Adrenal gland (tissue), 12 donors: ENCODE measurements around the gene CCDC13. TPM values are rescaled to one million over a fixed set of nuclear protein-coding genes. Genes with fewer than 3 reads are reported as not detected.
A peak's percentile ranks its signal among the peaks of the same experiment; 100 is the strongest.

ENCODE experiments used
- DNase-seq, 7 donors: peaks; one replicate each; pipeline ENCODE4 v3.0.0-alpha.2; 2019 to 2020
- H3K27ac ChIP-seq, 5 donors: fragments of 200-600 bp; sonication (generic) in 4 of 5; 1 replicate in 3 of 5; 2 replicates in 2 of 5; pipeline versions ENCODE4 v1.5.1 to v1.8.0; 2016 to 2020; ENCODE audit warnings: mild to moderate bottlenecking in 1 of 5
- H3K27me3 ChIP-seq: fragments of 200-600 bp; 2 replicates; pipeline ENCODE4 v1.8.0; 2021
- H3K36me3 ChIP-seq, 2 donors: fragments of 200-600 bp; replicated peaks in 1 of 2; 1 replicate in 1 of 2; 2 replicates in 1 of 2; pipeline versions ENCODE4 v1.5.1 to v1.8.0; 2018 to 2022
- H3K4me1 ChIP-seq, 2 donors: fragments of 200-600 bp; replicated peaks in 1 of 2; 1 replicate in 1 of 2; 2 replicates in 1 of 2; pipeline versions ENCODE4 v1.5.1 to v1.8.0; 2018 to 2021
- H3K4me3 ChIP-seq, 4 donors: fragments of 200-600 bp; sonication (generic) in 3 of 4; one replicate each; pipeline ENCODE4 v1.5.1; 2016 to 2018
- H3K9me3 ChIP-seq, 3 donors: fragments of 200-600 bp; sonication (generic) in 1 of 3; replicated peaks in 1 of 3; 1 replicate in 2 of 3; 2 replicates in 1 of 3; pipeline versions ENCODE4 v1.5.1 to v1.8.0; 2016 to 2021
- CTCF ChIP-seq, 6 experiments: fragments of 450-650 bp in 4 of 6; fragments of 200-600 bp in 2 of 6; sonication (generic) in 1 of 6; IDR thresholded peaks; 1 replicate in 5 of 6; 2 replicates in 1 of 6; pipeline versions ENCODE4 v1.5.1 to v1.8.0; 2016 to 2021; ENCODE audit warnings: antibody characterized with exemption in 6 of 6, mild to moderate bottlenecking in 2 of 6, moderate library complexity in 1 of 6
- POLR2A ChIP-seq, 2 donors: fragments of 450-650 bp; IDR thresholded peaks; one replicate each; pipeline ENCODE4 v1.6.1; 2017; ENCODE audit warnings: antibody characterized with exemption in 2 of 2, mild to moderate bottlenecking in 2 of 2, moderate library complexity in 1 of 2
- WGBS, 4 donors: extraction: QIAGEN DNeasy Blood & Tissue Kit in 2 of 4; methylation state at CpG; one replicate each; pipeline versions ENCODE4 v1.1.5 to v1.1.7; 2013 to 2017; 5-methylcytosine and 5-hydroxymethylcytosine counted together
- intact Hi-C, 2 donors: fragments of 100-400 bp; cut with DNase I; formaldehyde crosslinking; loops; one replicate each; pipeline versions ENCODE4 v1.14.1 to v1.15.0; 2022 to 2023
- polyA plus RNA-seq, 3 donors: library from polyadenylated mRNA; stranded (reverse); fragments of 200-250 nt in 2 of 3; fragments of 350-450 nt in 1 of 3; fragmentation: Illumina TruSeq in 1 of 3; extraction: RNeasy Lipid Tissue Mini Kit (QIAGEN cat#74804) in 1 of 3; gene quantifications; one replicate each; pipeline ENCODE4 v1.2.3, GENCODE V29; 2013 to 2014
- total RNA-seq, 9 donors: library from RNA; depleted of rRNA in 4 of 9; stranded (reverse); fragments of >200 nt in 4 of 9; fragments of 120-200 nt in 1 of 9; fragmentation: NEBNext Ultra II Directional in 1 of 9; extraction: Animal tissue kit (Norgen Biotek cat#: 25700) in 1 of 9; gene quantifications; one replicate each; pipeline versions ENCODE4 v1.1.0 to v1.2.4, GENCODE V29; 2013 to 2023
- donor health status: healthy with polysubstance abuse.
- donor health status: Bipolar disorder and iron deficiency.
- donor health status: DM: yes; HTN: yes; CAD: no.
- donor health status: DM: no; HTN: no; CAD: no.
- donor health status: DM: no; HTN: no; CAD: no.
- donor health status: DM: yes; HTN: yes; CAD: no.

CCDC13 gene
- total and polyA plus RNA-seq, 12 donors: 0.35 to 2.1 (median 1.1) TPM; not detected in 2

- Histone ChIP-seq H3K9me3 (no peaks in the 10 kb centered on the region), H3K36me3 (no peaks in the 10 kb centered on the region), H3K27me3 (no peaks in the 10 kb centered on the region), H3K27ac (no peak overlapping the region), H3K4me1 (no peaks in the 10 kb centered on the region), H3K4me3 (no peak overlapping the region)
- intact Hi-C loops: loop anchor here (5.0 to 10.0 kb wide), 2 partner anchors 81 to 159 kb away; partner anchors contain the start of gene SEC22C (in 1 of the 2)
- TF ChIP-seq CTCF (IDR thresholded peaks at IDR 0.05) (no peak), POLR2A (IDR thresholded peaks at IDR 0.05) (no peak)
- DNase-seq: peak in 1 of 7 donors; percentile 47
- WGBS, 4 donors: 89 to 96% (median 94%) methylated on average over 7 of the region's 7 CpGs
Observed at GRCh38 chr3:42743204-42743995, 29.7 kb downstream of the CCDC13 start.

GRCh38 chr3:42742688-42743087, 30.4 kb downstream of the CCDC13 start:
- WGBS, 4 donors: 92 to 97% (median 95%) methylated on average over 9 of the region's 9 CpGs
- Histone ChIP-seq H3K9me3 (no peaks in the 10 kb centered on the region), H3K4me1 (no peaks in the 10 kb centered on the region), H3K36me3 (no peaks in the 10 kb centered on the region), H3K27me3 (no peaks in the 10 kb centered on the region), H3K27ac (no peak overlapping the region), H3K4me3 (no peak overlapping the region)
- TF ChIP-seq CTCF (IDR thresholded peaks at IDR 0.05) (no peak), POLR2A (IDR thresholded peaks at IDR 0.05) (no peak)
- DNase-seq: no peak
- intact Hi-C loops: loop anchor here (5.0 to 10.0 kb wide), 2 partner anchors 80 to 158 kb away; partner anchors contain the start of gene SEC22C (in 1 of the 2)

- H3K9me3 ChIP-seq: no peaks in the 10 kb centered on the region
- DNase-seq: no peak
- 86 to 91% (median 90%) methylated on average over 4 of the region's 4 CpGs for WGBS, 4 donors
- intact Hi-C loops: loop anchor here (5.0 to 10.0 kb wide), 2 partner anchors 80 to 157 kb away; partner anchors contain the start of gene SEC22C (in 1 of the 2)
- no peak for TF ChIP-seq POLR2A (IDR thresholded peaks at IDR 0.05)
- no peak for TF ChIP-seq CTCF (IDR thresholded peaks at IDR 0.05)
- no peak overlapping the region for H3K27ac ChIP-seq
- no peak overlapping the region for H3K4me3 ChIP-seq
- no peaks in the 10 kb centered on the region for H3K4me1 ChIP-seq
- no peaks in the 10 kb centered on the region for H3K36me3 ChIP-seq
- no peaks in the 10 kb centered on the region for H3K27me3 ChIP-seq
Observed at GRCh38 chr3:42742259-42742658, 30.8 kb downstream of the CCDC13 start.

GRCh38 chr3:42741796-42742195, 31.3 kb downstream of the CCDC13 start:
- H3K27ac ChIP-seq: no peak overlapping the region
- no peaks in the 10 kb centered on the region for H3K36me3 ChIP-seq
- intact Hi-C loops: loop anchor here (5.0 to 10.0 kb wide), 2 partner anchors 79 to 157 kb away; partner anchors contain the start of gene SEC22C (in 1 of the 2)
- no peaks in the 10 kb centered on the region for H3K27me3 ChIP-seq
- 78 to 100% (median 90%) methylated on average over 1 to 3 of the region's 3 CpGs for WGBS, 4 donors
- H3K9me3 ChIP-seq: no peaks in the 10 kb centered on the region
- peak in 1 of 7 donors; percentile 43 for DNase-seq
- no peak overlapping the region for H3K4me3 ChIP-seq
- no peaks in the 10 kb centered on the region for H3K4me1 ChIP-seq
- TF ChIP-seq CTCF (IDR thresholded peaks at IDR 0.05) (no peak), POLR2A (IDR thresholded peaks at IDR 0.05) (no peak)
